B cell (primary cell): Measurements from ENCODE around the gene EPM2A.

Source experiments
- CTCF ChIP-seq: fragments of 200-600 bp; IDR thresholded peaks from one replicate; pipeline ENCODE4 v1.8.0; 2022; ENCODE audit warnings: antibody characterized with exemption, mild to moderate bottlenecking
- EZH2 ChIP-seq: IDR thresholded peaks from 2 replicates; pipeline ENCODE4 v1.6.1; 2012; ENCODE audit warnings: borderline replicate concordance, low read depth, mild to moderate bottlenecking, moderate library complexity, low read length; ENCODE audit not compliant: insufficient read depth, poor library complexity, severe bottlenecking

- TF ChIP-seq CTCF: no peak
- no peak for TF ChIP-seq EZH2
Measured at GRCh38 chr6:145731447-145731846, 3.9 kb downstream of the EPM2A start.
